ENCODE data around the gene UGT1A8.
A peak's percentile ranks its signal among the peaks of the same experiment; 100 is the strongest.
"Not testable (repeated sequence)": the region's sequence is repeated elsewhere in the genome, so short reads cannot be mapped to it uniquely, and the experiment has no call there.

Gene UGT1A8

GRCh38 chr2:233654501-233654900 lies 37.1 kb downstream of the UGT1A8 start:
- H3K79me1 ChIP-seq (ENCODE audit: low read depth, low read length), result no peaks in the 10 kb centered on the region
- peaks cover 0 to 4% (median 0%) of the 10 kb centered on the region in 3 experiments for H3K27me3 ChIP-seq (ENCODE audit: control insufficient read depth in 3 of 3, insufficient read depth in 3 of 3, low read depth in 1 of 3, low read length in 3 of 3)
- H3K4ac ChIP-seq (ENCODE audit: low read length), result no peak overlapping the region
- H2BK12ac ChIP-seq (ENCODE audit: low read length), result no peak overlapping the region
- H3K27ac ChIP-seq (replicated peaks; ENCODE audit: low read length), result no peak overlapping the region
- H3K14ac ChIP-seq (ENCODE audit: low read length), result no peak overlapping the region
- no peaks in the 10 kb centered on the region for H3K4me1 ChIP-seq (ENCODE audit: control insufficient read depth in 2 of 2, insufficient read depth in 1 of 2, low read depth in 1 of 2, low read length in 2 of 2)
- H3K36me3 ChIP-seq (replicated peaks in 1 of 2; ENCODE audit: control insufficient read depth in 2 of 2, insufficient read depth in 2 of 2, low read length in 2 of 2), result no peaks in the 10 kb centered on the region
- no peak overlapping the region for H2BK120ac ChIP-seq (ENCODE audit: low read depth, low read length)
- H3K4me2 ChIP-seq (ENCODE audit: insufficient read depth, low read length, poor library complexity, severe bottlenecking), result no peak overlapping the region
- no peak overlapping the region for H4K91ac ChIP-seq (ENCODE audit: low read depth, low read length, poor library complexity)
- H3K23ac ChIP-seq (ENCODE audit: low read depth, low read length, poor library complexity), result no peak overlapping the region
- H3K9me3 ChIP-seq (replicated peaks in 1 of 2; ENCODE audit: control insufficient read depth in 2 of 2, insufficient read depth in 1 of 2, low read depth in 1 of 2, low read length in 2 of 2), result no peaks in the 10 kb centered on the region
- no peak overlapping the region for H3K18ac ChIP-seq (ENCODE audit: low read length)
- H2BK5ac ChIP-seq (ENCODE audit: low read length), result no peak overlapping the region
- H2BK15ac ChIP-seq (ENCODE audit: low read length), result no peak overlapping the region
- no peak overlapping the region for H2AK5ac ChIP-seq (ENCODE audit: low read depth, low read length)
- no peak overlapping the region for H3K9ac ChIP-seq (ENCODE audit: low read depth, low read length, poor library complexity)
- no peak overlapping the region for H3K4me3 ChIP-seq (ENCODE audit: low read length in 2 of 2)
- H2AFZ ChIP-seq (ENCODE audit: low read length), result no peak overlapping the region
- no CpG with 5 or more reads among the region's 6 CpGs for WGBS, 2 donors (ENCODE audit: extremely low coverage in 2 of 2, insufficient read length in 2 of 2, insufficient replicate concordance in 1 of 2)
- no peak for DNase-seq (ENCODE audit: low spot score)
- no peak overlapping the region for H4K8ac ChIP-seq (ENCODE audit: low read depth, low read length)

- Histone ChIP-seq H2BK5ac (ENCODE audit: low read length) (no peak overlapping the region), H2AFZ (ENCODE audit: low read length) (no peak overlapping the region), H2BK120ac (ENCODE audit: low read depth, low read length) (no peak overlapping the region), H2BK15ac (ENCODE audit: low read length) (no peak overlapping the region), H3K4me3 (ENCODE audit: low read length in 2 of 2) (no peak overlapping the region), H3K27me3 (ENCODE audit: control insufficient read depth in 3 of 3, insufficient read depth in 3 of 3, low read depth in 1 of 3, low read length in 3 of 3) (peaks cover 0 to 4% (median 0%) of the 10 kb centered on the region in 3 experiments), H3K36me3 (replicated peaks in 1 of 2; ENCODE audit: control insufficient read depth in 2 of 2, insufficient read depth in 2 of 2, low read length in 2 of 2) (no peaks in the 10 kb centered on the region), H3K27ac (replicated peaks; ENCODE audit: low read length) (no peak overlapping the region), H3K14ac (ENCODE audit: low read length) (no peak overlapping the region), H3K4ac (ENCODE audit: low read length) (no peak overlapping the region), H3K4me1 (ENCODE audit: control insufficient read depth in 2 of 2, insufficient read depth in 1 of 2, low read depth in 1 of 2, low read length in 2 of 2) (no peaks in the 10 kb centered on the region), H4K8ac (ENCODE audit: low read depth, low read length) (no peak overlapping the region), H2AK5ac (ENCODE audit: low read depth, low read length) (no peak overlapping the region), H3K9me3 (replicated peaks in 1 of 2; ENCODE audit: control insufficient read depth in 2 of 2, insufficient read depth in 1 of 2, low read depth in 1 of 2, low read length in 2 of 2) (no peaks in the 10 kb centered on the region), H4K91ac (ENCODE audit: low read depth, low read length, poor library complexity) (no peak overlapping the region), H2BK12ac (ENCODE audit: low read length) (no peak overlapping the region), H3K79me1 (ENCODE audit: low read depth, low read length) (no peaks in the 10 kb centered on the region), H3K9ac (ENCODE audit: low read depth, low read length, poor library complexity) (no peak overlapping the region), H3K23ac (ENCODE audit: low read depth, low read length, poor library complexity) (no peak overlapping the region), H3K18ac (ENCODE audit: low read length) (no peak overlapping the region), H3K4me2 (ENCODE audit: insufficient read depth, low read length, poor library complexity, severe bottlenecking) (no peak overlapping the region)
- no peak for DNase-seq (ENCODE audit: low spot score)
- WGBS, 2 donors (ENCODE audit: extremely low coverage in 2 of 2, insufficient read length in 2 of 2, insufficient replicate concordance in 1 of 2), result no CpG with 5 or more reads among the region's 1 CpG
These were observed 37.6 kb downstream of the UGT1A8 start for GRCh38 chr2:233655043-233655442.

GRCh38 chr2:233655943-233656342 lies 38.5 kb downstream of the UGT1A8 start:
- H3K4me1 ChIP-seq (ENCODE audit: control insufficient read depth in 2 of 2, insufficient read depth in 1 of 2, low read depth in 1 of 2, low read length in 2 of 2); H2BK12ac ChIP-seq (ENCODE audit: low read length); H4K8ac ChIP-seq (ENCODE audit: low read depth, low read length); H3K27me3 ChIP-seq (ENCODE audit: control insufficient read depth in 3 of 3, insufficient read depth in 3 of 3, low read depth in 1 of 3, low read length in 3 of 3); H3K23ac ChIP-seq (ENCODE audit: low read depth, low read length, poor library complexity); H4K91ac ChIP-seq (ENCODE audit: low read depth, low read length, poor library complexity); H3K14ac ChIP-seq (ENCODE audit: low read length); H3K27ac ChIP-seq (replicated peaks; ENCODE audit: low read length); H3K36me3 ChIP-seq (replicated peaks in 1 of 2; ENCODE audit: control insufficient read depth in 2 of 2, insufficient read depth in 2 of 2, low read length in 2 of 2); H2BK5ac ChIP-seq (ENCODE audit: low read length); H3K9ac ChIP-seq (ENCODE audit: low read depth, low read length, poor library complexity); H3K9me3 ChIP-seq (replicated peaks in 1 of 2; ENCODE audit: control insufficient read depth in 2 of 2, insufficient read depth in 1 of 2, low read depth in 1 of 2, low read length in 2 of 2); H3K79me1 ChIP-seq (ENCODE audit: low read depth, low read length); H2AK5ac ChIP-seq (ENCODE audit: low read depth, low read length); H3K4me2 ChIP-seq (ENCODE audit: insufficient read depth, low read length, poor library complexity, severe bottlenecking); H2BK15ac ChIP-seq (ENCODE audit: low read length); DNase-seq (ENCODE audit: low spot score); H3K18ac ChIP-seq (ENCODE audit: low read length); H3K4ac ChIP-seq (ENCODE audit: low read length); H2BK120ac ChIP-seq (ENCODE audit: low read depth, low read length); H3K4me3 ChIP-seq (ENCODE audit: low read length in 2 of 2): not testable (repeated sequence)
- peak overlapping the region; percentile 60 for H2AFZ ChIP-seq (ENCODE audit: low read length)
- no CpG with 5 or more reads among the region's 3 CpGs for WGBS, 2 donors (ENCODE audit: extremely low coverage in 2 of 2, insufficient read length in 2 of 2, insufficient replicate concordance in 1 of 2)

DNA sequence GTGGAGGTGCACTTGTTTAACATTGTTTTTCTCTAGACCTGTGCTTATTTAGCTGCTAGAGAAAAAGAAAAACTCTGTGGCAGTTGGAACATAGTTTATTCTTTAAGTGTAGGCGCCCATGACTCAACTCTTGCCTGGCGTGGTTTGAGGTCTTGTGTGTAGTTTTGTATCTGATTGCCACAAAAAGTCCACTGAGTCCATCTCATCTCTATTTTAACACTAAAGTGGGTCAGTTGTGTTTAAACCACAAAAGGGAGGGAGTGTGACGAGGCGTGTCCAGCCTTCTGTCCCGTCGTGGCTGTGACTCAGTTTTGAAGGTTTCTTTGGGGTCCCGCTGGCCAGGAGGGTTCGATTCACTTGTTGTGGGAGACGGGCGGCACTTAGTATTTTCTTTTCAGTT lies 39.0 kb downstream of the UGT1A8 start:
- H2AK5ac ChIP-seq (ENCODE audit: low read depth, low read length), result no peak overlapping the region
- no peaks in the 10 kb centered on the region for H3K36me3 ChIP-seq (replicated peaks in 1 of 2; ENCODE audit: control insufficient read depth in 2 of 2, insufficient read depth in 2 of 2, low read length in 2 of 2)
- no peak overlapping the region for H2BK15ac ChIP-seq (ENCODE audit: low read length)
- H3K27ac ChIP-seq (replicated peaks; ENCODE audit: low read length), result no peak overlapping the region
- no peak overlapping the region for H3K9ac ChIP-seq (ENCODE audit: low read depth, low read length, poor library complexity)
- H3K4me1 ChIP-seq (ENCODE audit: control insufficient read depth in 2 of 2, insufficient read depth in 1 of 2, low read depth in 1 of 2, low read length in 2 of 2), result no peaks in the 10 kb centered on the region
- H3K4me3 ChIP-seq (ENCODE audit: low read length in 2 of 2), result no peak overlapping the region
- H3K23ac ChIP-seq (ENCODE audit: low read depth, low read length, poor library complexity), result no peak overlapping the region
- H2BK5ac ChIP-seq (ENCODE audit: low read length), result no peak overlapping the region
- no peak for DNase-seq (ENCODE audit: low spot score)
- no peak overlapping the region for H4K91ac ChIP-seq (ENCODE audit: low read depth, low read length, poor library complexity)
- H3K4me2 ChIP-seq (ENCODE audit: insufficient read depth, low read length, poor library complexity, severe bottlenecking), result no peak overlapping the region
- no CpG with 5 or more reads among the region's 10 CpGs for WGBS, 2 donors (ENCODE audit: extremely low coverage in 2 of 2, insufficient read length in 2 of 2, insufficient replicate concordance in 1 of 2)
- no peak overlapping the region for H2BK12ac ChIP-seq (ENCODE audit: low read length)
- H3K9me3 ChIP-seq (replicated peaks in 1 of 2; ENCODE audit: control insufficient read depth in 2 of 2, insufficient read depth in 1 of 2, low read depth in 1 of 2, low read length in 2 of 2), result no peaks in the 10 kb centered on the region
- H3K79me1 ChIP-seq (ENCODE audit: low read depth, low read length), result no peaks in the 10 kb centered on the region
- no peak overlapping the region for H2BK120ac ChIP-seq (ENCODE audit: low read depth, low read length)
- H2AFZ ChIP-seq (ENCODE audit: low read length), result peak overlapping the region; percentile 60
- no peak overlapping the region for H4K8ac ChIP-seq (ENCODE audit: low read depth, low read length)
- H3K18ac ChIP-seq (ENCODE audit: low read length), result no peak overlapping the region
- H3K4ac ChIP-seq (ENCODE audit: low read length), result no peak overlapping the region
- H3K14ac ChIP-seq (ENCODE audit: low read length), result no peak overlapping the region
- H3K27me3 ChIP-seq (ENCODE audit: control insufficient read depth in 3 of 3, insufficient read depth in 3 of 3, low read depth in 1 of 3, low read length in 3 of 3), result no peaks in the 10 kb centered on the region

Measured in neuronal stem cell (in vitro differentiated cells).